A673 (cell line): ENCODE data around the gene ERFE. TPM values are rescaled to one million over a fixed set of nuclear protein-coding genes. Genes with fewer than 3 reads are reported as not detected.

Experiments
- BruUV-seq: library from RNA; stranded (reverse); fragments of 400-500 nt; replicated peaks from 2 replicates; lab custom pipeline; 2021; lab: Mats Ljungman, UMichigan
- CTCF ChIA-PET: fragments of 300-600 bp; sonication (Branson Sonifier 250); formaldehyde crosslinking; loops from one replicate; lab custom pipeline; 2022; ENCODE audit warnings: antibody characterized with exemption; lab: Charles Lee
- POLR2A ChIA-PET: fragments of 300-600 bp; sonication (Branson Sonifier 250); formaldehyde crosslinking; loops from one replicate; lab custom pipeline; 2022; ENCODE audit warnings: antibody characterized with exemption; ENCODE audit not compliant: low non-redundant PET; lab: Charles Lee
- DNase-seq: peaks from one replicate; pipeline ENCODE4 v3.0.0-alpha.2; 2015; ENCODE audit warnings: low spot score
- H3K27ac ChIP-seq: fragments of 200-600 bp; sonication (generic); 2 replicates; pipeline ENCODE4 v1.5.1; 2016; ENCODE audit warnings: mixed run types, low read depth, mild to moderate bottlenecking, mixed read lengths, antibody characterized with exemption, low read length; ENCODE audit not compliant: poor library complexity, severe bottlenecking
- H3K27me3 ChIP-seq: fragments of 200-600 bp; sonication (generic); replicated peaks from 2 replicates; pipeline ENCODE4 v1.6.1; 2017; ENCODE audit warnings: mixed run types, low read depth, mild to moderate bottlenecking, mixed read lengths, antibody characterized with exemption, low read length; ENCODE audit not compliant: insufficient read depth, poor library complexity
- H3K36me3 ChIP-seq: fragments of 200-600 bp; sonication (generic); 2 replicates; pipeline ENCODE4 v1.6.1; 2016; ENCODE audit warnings: mixed run types, mild to moderate bottlenecking, mixed read lengths, antibody characterized with exemption, low read length; ENCODE audit not compliant: insufficient read depth, poor library complexity, severe bottlenecking
- H3K4me1 ChIP-seq: fragments of 200-600 bp; sonication (generic); 2 replicates; pipeline ENCODE4 v1.6.1; 2017; ENCODE audit warnings: mixed run types, mild to moderate bottlenecking, mixed read lengths, antibody characterized with exemption, low read length; ENCODE audit not compliant: insufficient read depth, poor library complexity, severe bottlenecking
- H3K4me3 ChIP-seq: fragments of 200-600 bp; sonication (generic); 2 replicates; pipeline ENCODE4 v1.5.1; 2016; ENCODE audit warnings: low read depth, mixed run types, mild to moderate bottlenecking, mixed read lengths, low read length; ENCODE audit not compliant: poor library complexity, severe bottlenecking
- H3K9me3 ChIP-seq: fragments of 200-600 bp; sonication (generic); 2 replicates; pipeline ENCODE4 v1.6.1; 2016; ENCODE audit warnings: mixed run types, low read depth, mild to moderate bottlenecking, mixed read lengths, antibody characterized with exemption, low read length; ENCODE audit not compliant: poor library complexity, severe bottlenecking
- EZH2 ChIP-seq: fragments of 200-600 bp; sonication (generic); IDR thresholded peaks from 2 replicates; pipeline ENCODE4 v1.6.1; 2017; ENCODE audit warnings: borderline replicate concordance, low read depth, mild to moderate bottlenecking, mixed read lengths, antibody characterized with exemption, low read length; ENCODE audit not compliant: poor library complexity, severe bottlenecking
- intact Hi-C: fragments of 100-400 bp; cut with micrococcal nuclease; formaldehyde crosslinking; loops from one replicate; pipeline ENCODE4 v1.10.0; 2022; ENCODE audit not compliant: unreplicated experiment
- total RNA-seq: library from RNA; stranded (reverse); gene quantifications from 2 replicates; pipeline ENCODE4 v1.2.3, GENCODE V29; 2021
- TF ChIP-seq, protein P1 (sequence below): fragments of 300-800, 200-600 bp; sonication (generic); conservative IDR thresholded peaks from 2 replicates; pipeline ENCODE4 v1.5.1; 2017; ENCODE audit warnings: low read depth, mild to moderate bottlenecking, antibody characterized with exemption, low read length, moderate library complexity, mixed read lengths

Gene ERFE
- total RNA-seq, 1 experiment from 2014 or later = 6.1 TPM

- Histone ChIP-seq H3K27ac (no peak overlapping the region), H3K4me3 (no peak overlapping the region), H3K27me3 (no peaks in the 10 kb centered on the region), H3K4me1 (no peaks in the 10 kb centered on the region), H3K36me3 (no peaks in the 10 kb centered on the region), H3K9me3 (no peaks in the 10 kb centered on the region)
- TF ChIP-seq EZH2 = no peak
- TF ChIP-seq, protein P1, sequence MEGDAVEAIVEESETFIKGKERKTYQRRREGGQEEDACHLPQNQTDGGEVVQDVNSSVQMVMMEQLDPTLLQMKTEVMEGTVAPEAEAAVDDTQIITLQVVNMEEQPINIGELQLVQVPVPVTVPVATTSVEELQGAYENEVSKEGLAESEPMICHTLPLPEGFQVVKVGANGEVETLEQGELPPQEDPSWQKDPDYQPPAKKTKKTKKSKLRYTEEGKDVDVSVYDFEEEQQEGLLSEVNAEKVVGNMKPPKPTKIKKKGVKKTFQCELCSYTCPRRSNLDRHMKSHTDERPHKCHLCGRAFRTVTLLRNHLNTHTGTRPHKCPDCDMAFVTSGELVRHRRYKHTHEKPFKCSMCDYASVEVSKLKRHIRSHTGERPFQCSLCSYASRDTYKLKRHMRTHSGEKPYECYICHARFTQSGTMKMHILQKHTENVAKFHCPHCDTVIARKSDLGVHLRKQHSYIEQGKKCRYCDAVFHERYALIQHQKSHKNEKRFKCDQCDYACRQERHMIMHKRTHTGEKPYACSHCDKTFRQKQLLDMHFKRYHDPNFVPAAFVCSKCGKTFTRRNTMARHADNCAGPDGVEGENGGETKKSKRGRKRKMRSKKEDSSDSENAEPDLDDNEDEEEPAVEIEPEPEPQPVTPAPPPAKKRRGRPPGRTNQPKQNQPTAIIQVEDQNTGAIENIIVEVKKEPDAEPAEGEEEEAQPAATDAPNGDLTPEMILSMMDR = no peak
- CTCF ChIA-PET = no interaction called here
- DNase-seq = no peak
- POLR2A ChIA-PET = no interaction called here
- no TSS peak for BruUV-seq
- intact Hi-C loops = no loop called here
Observed at GRCh38 chr2:238143239-238143951, 15.4 kb upstream of the ERFE start.

DNA sequence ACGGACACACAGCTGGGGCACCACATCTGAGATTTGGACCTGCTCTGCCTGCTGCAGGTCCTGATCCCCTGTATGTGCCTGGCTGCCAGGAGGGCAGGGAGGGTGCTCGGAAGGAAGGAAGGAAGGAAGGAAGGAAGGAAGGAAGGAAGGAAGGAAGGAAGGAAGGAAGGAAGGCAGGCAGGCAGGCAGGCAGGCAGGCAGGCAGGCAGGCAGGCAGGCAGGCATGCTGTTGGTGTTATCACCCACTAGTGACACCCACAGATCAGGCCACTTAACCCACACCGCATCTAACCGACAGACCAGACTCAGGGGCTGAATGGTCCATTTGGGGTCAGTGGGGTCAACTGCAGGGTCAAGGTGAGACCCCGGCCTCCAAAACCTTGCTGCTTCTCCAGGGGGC, 14.5 kb upstream of the ERFE start:
- Histone ChIP-seq H3K9me3 (no peaks in the 10 kb centered on the region), H3K27me3 (no peaks in the 10 kb centered on the region), H3K27ac (no peak overlapping the region), H3K4me3 (no peak overlapping the region), H3K4me1 (no peaks in the 10 kb centered on the region), H3K36me3 (no peaks in the 10 kb centered on the region)
- DNase-seq = peak; percentile 32
- POLR2A ChIA-PET = no interaction called here
- intact Hi-C loops = no loop called here
- no TSS peak for BruUV-seq
- CTCF ChIA-PET = no interaction called here
- TF ChIP-seq EZH2 = no peak
- TF ChIP-seq, protein P1 = no peak

GRCh38 chr2:238145046-238145445, 13.7 kb upstream of the ERFE start:
- TF ChIP-seq, protein P1 = no peak
- no peak for TF ChIP-seq EZH2
- H3K36me3 ChIP-seq = no peaks in the 10 kb centered on the region
- CTCF ChIA-PET = interaction anchor here (0.6 kb wide), 1 partner anchor 73 kb away, joined by 3 read pairs; no protein-coding TSS in a partner anchor
- POLR2A ChIA-PET = no interaction called here
- no peaks in the 10 kb centered on the region for H3K4me1 ChIP-seq
- BruUV-seq = no TSS peak
- H3K27ac ChIP-seq = no peak overlapping the region
- no peaks in the 10 kb centered on the region for H3K9me3 ChIP-seq
- no peak overlapping the region for H3K4me3 ChIP-seq
- DNase-seq = no peak
- no peaks in the 10 kb centered on the region for H3K27me3 ChIP-seq
- intact Hi-C loops = no loop called here
